Endodermal cell (in vitro differentiated cells): Measurements from ENCODE around the gene KCTD21. TPM values are rescaled to one million over a fixed set of nuclear protein-coding genes. Genes with fewer than 3 reads are reported as not detected.

ENCODE experiments used
- DNase-seq: peaks from one replicate; pipeline ENCODE4 v3.0.0-alpha.2; 2017
- H3K27ac ChIP-seq: 2 replicates; pipeline ENCODE4 v1.5.1; 2013; ENCODE audit warnings: mild to moderate bottlenecking, low read depth, low read length, moderate library complexity
- H3K27me3 ChIP-seq: 2 replicates; pipeline ENCODE4 v1.6.1; 2013; ENCODE audit warnings: mild to moderate bottlenecking, low read length, moderate library complexity; ENCODE audit not compliant: insufficient read depth, control insufficient read depth, poor library complexity, severe bottlenecking
- H3K36me3 ChIP-seq: 2 replicates; pipeline ENCODE4 v1.7.0; 2013; ENCODE audit warnings: mild to moderate bottlenecking, low read length, moderate library complexity; ENCODE audit not compliant: control insufficient read depth, insufficient read depth
- H3K4me1 ChIP-seq: one replicate; pipeline ENCODE4 v1.7.0; 2013; ENCODE audit warnings: low read length; ENCODE audit not compliant: control insufficient read depth, insufficient read depth
- H3K4me3 ChIP-seq: 2 replicates; pipeline ENCODE4 v1.5.1; 2013; ENCODE audit warnings: mild to moderate bottlenecking, low read length, moderate library complexity
- H3K9ac ChIP-seq: 2 replicates; pipeline ENCODE4 v1.6.1; 2013; ENCODE audit warnings: mild to moderate bottlenecking, low read length, moderate library complexity; ENCODE audit not compliant: poor library complexity, severe bottlenecking; ENCODE audit errors: extremely low read depth
- H3K9me3 ChIP-seq: 2 replicates; pipeline ENCODE4 v1.6.1; 2013; ENCODE audit warnings: mild to moderate bottlenecking, low read length, moderate library complexity; ENCODE audit not compliant: control insufficient read depth
- H3K27ac Mint-ChIP-seq: 2 replicates; pipeline ENCODE4 v1.8.0; 2020; ENCODE audit warnings: mixed read lengths
- H3K27me3 Mint-ChIP-seq: 2 replicates; pipeline ENCODE4 v1.8.0; 2021; ENCODE audit warnings: mild to moderate bottlenecking, mixed read lengths; ENCODE audit not compliant: insufficient read depth
- H3K36me3 Mint-ChIP-seq: 2 replicates; pipeline ENCODE4 v1.8.0; 2020; ENCODE audit warnings: low read depth, mixed read lengths
- H3K4me1 Mint-ChIP-seq: 2 replicates; pipeline ENCODE4 v1.8.0; 2020; ENCODE audit warnings: mixed read lengths
- H3K4me3 Mint-ChIP-seq: 2 replicates; pipeline ENCODE4 v1.8.0; 2020; ENCODE audit warnings: mild to moderate bottlenecking, moderate library complexity, mixed read lengths
- H3K9me3 Mint-ChIP-seq: 2 replicates; pipeline ENCODE4 v1.8.0; 2020; ENCODE audit warnings: mild to moderate bottlenecking, mixed read lengths
- WGBS, 2 experiments: methylation state at CpG; one replicate each; pipeline versions ENCODE4 v1.1.5 to v1.1.7; 2013; ENCODE audit warnings: missing lambda C conversion rate in 2 of 2, mixed read lengths in 1 of 2; ENCODE audit not compliant: insufficient coverage in 1 of 2, insufficient read length in 1 of 2; 5-methylcytosine and 5-hydroxymethylcytosine counted together
- total RNA-seq, 2 donors: library from RNA; stranded (reverse); fragmentation: NEBNext Ultra II Directional in 1 of 2; extraction: Animal tissue kit (Norgen Biotek cat#: 25700) in 1 of 2; gene quantifications; 2 replicates in 1 of 2; 3 replicates in 1 of 2; pipeline ENCODE4 v1.2.1, GENCODE V29; 2021
- TF ChIP-seq, protein P1 (sequence below): fragments of 200-600 bp; sonication (generic); conservative IDR thresholded peaks from 2 replicates; pipeline ENCODE4 v1.5.0; 2021; ENCODE audit warnings: antibody characterized with exemption, mild to moderate bottlenecking

The KCTD21 gene
- total RNA-seq, 2 donors from 2014 or later: 4.1 to 4.6 TPM

DNA sequence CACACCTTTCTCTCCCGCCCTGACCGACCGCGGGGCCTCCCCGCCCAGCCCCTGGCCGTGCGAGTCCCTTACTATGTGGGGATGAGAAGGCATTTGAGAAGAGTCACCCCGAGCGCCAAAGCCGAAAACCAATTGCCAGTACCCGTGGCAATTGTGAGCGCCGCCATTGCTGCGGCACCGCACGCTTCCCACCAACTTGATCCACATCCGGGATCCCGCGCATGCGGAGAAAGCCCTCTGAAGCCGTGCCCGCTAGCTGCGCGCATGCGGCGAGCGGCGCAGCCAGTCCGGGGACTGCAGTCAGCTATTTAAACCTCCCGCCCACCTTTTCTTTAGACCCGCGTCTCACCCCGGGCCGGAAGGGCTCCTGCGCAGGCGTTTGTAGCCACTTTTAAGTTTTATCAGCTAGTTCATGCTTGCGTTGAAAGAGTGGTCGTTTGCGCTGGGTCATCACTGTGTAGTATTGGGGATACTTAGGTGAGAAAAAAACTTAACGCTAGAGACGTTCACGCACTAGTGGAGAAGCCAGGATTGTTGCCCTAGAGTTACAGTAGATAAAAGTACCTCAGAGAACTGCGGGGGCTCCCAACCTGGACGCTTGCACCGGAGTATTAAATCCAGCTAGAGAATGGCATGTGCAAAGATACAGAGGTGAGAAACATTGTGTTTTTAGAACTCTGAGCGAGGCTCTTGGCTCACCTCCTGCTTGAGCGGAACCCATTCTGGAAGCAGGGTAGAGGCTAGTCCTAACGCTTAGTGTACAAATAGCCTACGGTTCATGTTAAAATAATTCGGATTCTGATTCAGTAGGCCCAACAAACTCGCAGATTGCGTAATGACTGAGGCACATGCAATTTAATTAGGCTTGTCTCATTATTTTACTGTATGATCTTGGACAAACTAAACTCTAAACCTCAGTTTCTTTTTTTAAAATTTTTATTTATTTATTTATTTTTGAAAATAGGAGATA, 48.7 kb downstream of the KCTD21 start, which contains the start of gene ALG8:
Gene ALG8 (minus strand): TSS at position 205 of the 970 bp plus-strand sequence. CDS start 38 bp downstream, at position 167.
- Mint-ChIP-seq H3K27me3 (no peaks in the 10 kb centered on the region), H3K36me3 (peaks cover 31% of the 10 kb centered on the region)
- DNase-seq: peak; percentile 98

DNA sequence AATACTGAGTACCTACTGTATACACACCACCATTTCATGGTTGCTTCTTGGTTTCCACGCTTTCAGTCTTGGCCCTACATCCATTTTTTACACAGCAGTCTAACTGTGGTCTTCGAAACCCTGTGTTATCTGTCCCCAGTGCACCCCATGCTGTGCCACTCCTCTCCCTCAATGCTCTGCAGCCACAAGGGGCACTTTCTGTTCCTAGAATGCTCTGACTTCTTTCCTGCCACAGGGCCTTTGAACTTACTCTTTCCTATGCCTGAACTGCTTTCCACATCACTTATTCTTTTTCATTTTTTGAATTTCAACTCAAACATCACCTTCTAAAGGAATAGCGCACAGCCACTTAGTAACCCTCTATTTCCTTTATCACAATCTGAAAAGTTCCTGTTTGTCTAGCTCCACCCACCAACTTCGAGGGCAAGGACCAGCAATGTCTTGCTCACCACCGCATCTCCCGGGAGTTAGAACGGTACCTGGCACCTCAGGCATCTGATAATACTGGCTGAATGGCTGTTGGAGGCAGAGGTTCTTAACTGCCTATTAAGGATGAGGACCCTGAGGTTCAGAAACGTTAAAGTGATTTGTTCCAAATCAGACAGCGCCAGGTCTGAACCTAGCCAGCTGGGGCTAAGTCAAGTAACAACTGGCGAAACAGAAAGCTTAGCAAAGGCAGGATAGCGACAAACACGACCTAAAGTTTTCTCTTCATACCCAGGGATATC, 49.6 kb downstream of the KCTD21 start:
- Mint-ChIP-seq H3K4me1 (peaks cover 11% of the 10 kb centered on the region), H3K9me3 (no peaks in the 10 kb centered on the region), H3K27me3 (no peaks in the 10 kb centered on the region), H3K27ac (peak overlapping the region; percentile 98), H3K36me3 (peaks cover 36% of the 10 kb centered on the region), H3K4me3 (peak overlapping the region; percentile 92)
- Histone ChIP-seq H3K27ac (no peak overlapping the region), H3K9ac (peak overlapping the region; percentile 86), H3K9me3 (no peaks in the 10 kb centered on the region), H3K27me3 (no peaks in the 10 kb centered on the region), H3K4me3 (peak overlapping the region; percentile 90), H3K4me1 (no peaks in the 10 kb centered on the region), H3K36me3 (peaks cover 40% of the 10 kb centered on the region)
- WGBS, 2 experiments: 27 to 30% methylated on average over 10 to 12 of the region's 12 CpGs
- DNase-seq: peak; percentile 56
- TF ChIP-seq, protein P1, sequence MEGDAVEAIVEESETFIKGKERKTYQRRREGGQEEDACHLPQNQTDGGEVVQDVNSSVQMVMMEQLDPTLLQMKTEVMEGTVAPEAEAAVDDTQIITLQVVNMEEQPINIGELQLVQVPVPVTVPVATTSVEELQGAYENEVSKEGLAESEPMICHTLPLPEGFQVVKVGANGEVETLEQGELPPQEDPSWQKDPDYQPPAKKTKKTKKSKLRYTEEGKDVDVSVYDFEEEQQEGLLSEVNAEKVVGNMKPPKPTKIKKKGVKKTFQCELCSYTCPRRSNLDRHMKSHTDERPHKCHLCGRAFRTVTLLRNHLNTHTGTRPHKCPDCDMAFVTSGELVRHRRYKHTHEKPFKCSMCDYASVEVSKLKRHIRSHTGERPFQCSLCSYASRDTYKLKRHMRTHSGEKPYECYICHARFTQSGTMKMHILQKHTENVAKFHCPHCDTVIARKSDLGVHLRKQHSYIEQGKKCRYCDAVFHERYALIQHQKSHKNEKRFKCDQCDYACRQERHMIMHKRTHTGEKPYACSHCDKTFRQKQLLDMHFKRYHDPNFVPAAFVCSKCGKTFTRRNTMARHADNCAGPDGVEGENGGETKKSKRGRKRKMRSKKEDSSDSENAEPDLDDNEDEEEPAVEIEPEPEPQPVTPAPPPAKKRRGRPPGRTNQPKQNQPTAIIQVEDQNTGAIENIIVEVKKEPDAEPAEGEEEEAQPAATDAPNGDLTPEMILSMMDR: peak; percentile 46

More for the DNA sequence above, 48.7 kb downstream of the KCTD21 start, which contains the start of gene ALG8:
- Histone ChIP-seq H3K4me3 (peak within 1 kb of the TSS; percentile 90), H3K27ac (no peak within 1 kb of the TSS), H3K4me1 (no peaks in the 10 kb centered on the region), H3K9me3 (no peaks in the 10 kb centered on the region), H3K27me3 (no peaks in the 10 kb centered on the region), H3K9ac (peak within 1 kb of the TSS; percentile 86), H3K36me3 (peaks cover 34% of the 10 kb centered on the region)
- Mint-ChIP-seq H3K4me1 (peaks cover 11% of the 10 kb centered on the region), H3K4me3 (peak within 1 kb of the TSS; percentile 92), H3K9me3 (no peaks in the 10 kb centered on the region), H3K27ac (peak within 1 kb of the TSS; percentile 98)
- WGBS, 2 experiments: 3 to 13% methylated on average over 16 to 52 of the region's 52 CpGs
- TF ChIP-seq, protein P1: no peak

DNA sequence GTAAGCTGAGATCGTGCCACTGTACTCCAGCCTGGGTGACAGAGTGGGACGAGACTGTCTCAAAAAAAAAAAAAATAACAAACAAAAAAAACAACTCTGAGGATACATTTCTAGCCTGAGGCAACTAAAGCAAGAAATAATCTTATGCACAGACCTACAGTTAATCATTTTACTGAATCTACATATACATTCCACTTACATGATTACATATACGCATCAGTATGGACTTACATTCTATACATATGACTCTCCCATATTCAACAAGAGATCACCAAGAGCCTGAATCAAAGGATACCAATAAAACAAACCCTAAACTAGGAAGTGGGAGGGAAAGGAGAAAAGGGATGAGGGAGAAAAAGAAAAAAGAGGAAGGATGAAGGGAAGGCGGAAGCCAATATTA, 50.1 kb downstream of the KCTD21 start:
- Histone ChIP-seq H3K9ac (no peak overlapping the region), H3K4me1 (no peaks in the 10 kb centered on the region), H3K27me3 (no peaks in the 10 kb centered on the region), H3K27ac (no peak overlapping the region), H3K36me3 (peaks cover 41% of the 10 kb centered on the region), H3K4me3 (peak overlapping the region; percentile 90), H3K9me3 (no peaks in the 10 kb centered on the region)
- no peaks in the 10 kb centered on the region for H3K9me3 Mint-ChIP-seq
- H3K27me3 Mint-ChIP-seq: no peaks in the 10 kb centered on the region
- 93% methylated on average over 3 of the region's 4 CpGs; no CpG with 5 or more reads in 1 of the 2 experiments for WGBS, 2 experiments
- TF ChIP-seq, protein P1: no peak
- H3K4me3 Mint-ChIP-seq: peak overlapping the region; percentile 92
- peaks cover 11% of the 10 kb centered on the region for H3K4me1 Mint-ChIP-seq
- H3K27ac Mint-ChIP-seq: peak overlapping the region; percentile 48
- H3K36me3 Mint-ChIP-seq: peaks cover 38% of the 10 kb centered on the region
- no peak for DNase-seq
